ENCODE results near the gene NCKAP5L. TPM values are rescaled to one million over a fixed set of nuclear protein-coding genes. Genes with fewer than 3 reads are reported as not detected.

NCKAP5L gene
- total RNA-seq, 1 donor from 2014 or later = 3.8 TPM

DNA sequence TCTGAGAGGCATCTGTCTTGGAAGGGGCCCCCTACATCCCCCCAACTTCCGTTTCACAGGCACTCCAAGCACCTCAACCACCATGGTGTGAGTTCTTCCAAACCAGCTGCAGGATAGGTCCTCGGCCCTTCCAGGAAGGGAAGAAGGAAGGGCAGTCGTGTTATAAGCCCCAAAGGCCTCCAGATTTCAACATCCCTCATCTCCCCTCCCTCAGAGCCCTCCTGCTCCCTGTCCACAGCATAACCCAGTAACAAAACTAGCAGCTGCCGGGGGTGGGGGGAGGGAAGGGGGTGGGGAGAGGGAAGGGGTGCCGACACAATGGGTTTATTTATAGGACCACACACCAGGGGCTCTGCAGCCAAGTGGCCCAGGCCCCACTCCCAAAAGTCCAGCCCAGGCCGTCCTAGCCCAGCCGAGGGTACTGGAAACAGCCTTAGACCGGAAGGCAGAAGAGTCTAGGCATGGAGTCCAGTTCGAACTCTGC is 18.3 kb downstream of the NCKAP5L start:
- Mint-ChIP-seq H3K27me3 (ENCODE audit: insufficient read depth) (peaks cover 3% of the 10 kb centered on the region), H3K27ac (no peak overlapping the region), H3K4me3 (no peak overlapping the region), H3K4me1 (ENCODE audit: low read depth) (peaks cover 5% of the 10 kb centered on the region), H3K36me3 (ENCODE audit: low read depth) (no peaks in the 10 kb centered on the region), H3K9me3 (no peaks in the 10 kb centered on the region)
- no peak for DNase-seq (ENCODE audit: low spot score)
- intact Hi-C loops (cut with micrococcal nuclease) = no loop called here

DNA sequence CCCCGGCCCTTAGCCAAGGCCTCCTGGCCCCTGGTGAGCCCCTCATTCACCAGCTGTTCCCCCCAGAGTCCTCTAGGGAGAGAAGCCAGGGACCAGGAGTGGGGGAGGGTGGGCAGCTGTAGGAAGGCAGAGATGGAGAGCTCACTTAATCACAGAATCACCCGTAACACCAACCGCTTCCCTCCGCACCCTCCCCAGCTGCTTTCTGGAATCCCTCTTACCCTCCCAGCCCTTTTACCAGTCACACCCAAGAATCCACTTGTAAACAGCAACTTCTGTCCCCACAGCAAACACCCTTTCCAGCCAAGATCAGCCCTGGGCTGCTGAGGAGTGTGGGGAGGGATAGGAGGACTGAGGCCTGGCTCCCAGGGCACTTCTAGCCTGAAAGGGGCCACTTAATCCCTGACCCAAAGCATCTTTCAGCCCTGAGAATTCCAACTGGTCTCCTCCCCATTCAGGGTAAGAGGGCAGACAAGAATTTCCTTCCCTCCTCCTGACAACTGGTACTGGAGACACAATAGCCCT is 18.8 kb downstream of the NCKAP5L start:
- Mint-ChIP-seq H3K4me3 (no peak overlapping the region), H3K9me3 (no peaks in the 10 kb centered on the region), H3K27me3 (ENCODE audit: insufficient read depth) (no peaks in the 10 kb centered on the region), H3K4me1 (ENCODE audit: low read depth) (peaks cover 5% of the 10 kb centered on the region), H3K36me3 (ENCODE audit: low read depth) (no peaks in the 10 kb centered on the region), H3K27ac (no peak overlapping the region)
- intact Hi-C loops (cut with micrococcal nuclease) = no loop called here
- no peak for DNase-seq (ENCODE audit: low spot score)

DNA sequence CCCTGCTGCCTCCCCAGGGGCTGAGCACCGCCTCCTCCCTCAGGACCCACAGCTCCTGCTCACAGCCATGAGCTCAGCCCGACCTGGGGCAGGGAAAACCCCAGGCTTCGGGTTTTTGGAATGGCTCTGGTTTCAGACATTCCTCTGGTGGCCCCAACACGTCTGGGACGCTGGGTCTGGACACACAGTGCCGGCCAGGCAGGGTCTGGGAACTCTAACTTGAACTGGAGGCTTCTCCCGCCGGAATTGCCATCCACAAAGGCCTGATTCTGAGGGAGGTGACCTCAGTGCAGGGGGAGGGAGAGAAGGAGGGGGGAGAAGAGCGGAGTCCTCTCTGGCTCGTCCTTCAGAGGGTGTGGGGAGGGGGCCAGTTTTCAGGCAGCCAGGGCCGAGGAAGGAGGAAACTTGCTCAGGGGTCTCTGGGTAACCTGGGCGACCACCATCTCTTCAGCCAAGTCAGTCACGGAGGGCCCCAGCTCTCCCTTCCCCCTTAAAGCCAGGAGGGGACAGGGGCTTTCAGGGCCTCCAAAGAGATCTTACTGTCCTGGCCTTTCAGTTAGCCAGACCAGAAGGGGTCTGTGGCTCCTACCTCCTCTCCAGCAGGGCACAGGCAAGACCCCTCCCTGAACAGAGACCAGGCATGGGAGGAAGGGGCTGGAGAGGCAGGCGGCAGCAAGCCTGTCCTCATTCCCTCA is 19.4 kb downstream of the NCKAP5L start:
- Mint-ChIP-seq H3K4me3 (no peak overlapping the region), H3K36me3 (ENCODE audit: low read depth) (no peaks in the 10 kb centered on the region), H3K9me3 (no peaks in the 10 kb centered on the region), H3K27me3 (ENCODE audit: insufficient read depth) (no peaks in the 10 kb centered on the region), H3K27ac (no peak overlapping the region), H3K4me1 (ENCODE audit: low read depth) (peaks cover 5% of the 10 kb centered on the region)
- intact Hi-C loops (cut with micrococcal nuclease) = no loop called here
- DNase-seq (ENCODE audit: low spot score) = no peak

DNA sequence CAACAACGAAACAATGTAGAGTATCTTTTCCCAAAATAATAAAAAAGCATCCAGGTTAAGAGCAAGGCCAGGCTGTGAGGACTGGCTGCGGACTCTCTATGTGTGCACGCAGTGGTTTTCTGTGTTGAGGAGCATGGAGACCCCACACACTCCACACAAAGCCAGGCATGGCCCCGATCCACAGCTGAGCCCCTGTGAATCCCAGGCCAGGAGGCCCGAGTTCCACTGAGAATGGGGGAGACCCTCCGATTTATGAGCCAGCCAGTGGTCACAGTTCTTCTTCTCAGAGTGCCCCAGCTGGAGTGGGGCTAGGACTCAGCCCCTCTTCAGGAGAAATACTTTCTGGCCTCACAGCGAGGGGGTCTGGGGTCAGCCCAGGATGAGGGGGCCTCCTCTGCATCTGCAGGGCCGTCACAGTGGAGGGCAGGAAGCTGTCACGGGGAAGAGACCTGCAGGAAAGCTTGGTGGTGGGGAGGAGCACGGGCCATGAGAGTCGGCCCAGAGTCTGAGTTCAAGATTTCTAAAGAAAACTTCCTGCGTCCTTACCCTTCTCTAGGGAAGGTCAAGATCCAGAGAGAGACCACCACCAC is 20.1 kb downstream of the NCKAP5L start:
- H3K36me3 Mint-ChIP-seq (ENCODE audit: low read depth) = no peaks in the 10 kb centered on the region
- intact Hi-C loops (cut with micrococcal nuclease) = no loop called here
- no peak overlapping the region for H3K27ac Mint-ChIP-seq
- no peak overlapping the region for H3K4me3 Mint-ChIP-seq
- peaks cover 5% of the 10 kb centered on the region for H3K4me1 Mint-ChIP-seq (ENCODE audit: low read depth)
- DNase-seq (ENCODE audit: low spot score) = no peak
- H3K27me3 Mint-ChIP-seq (ENCODE audit: insufficient read depth) = no peaks in the 10 kb centered on the region
- H3K9me3 Mint-ChIP-seq = no peaks in the 10 kb centered on the region

DNA sequence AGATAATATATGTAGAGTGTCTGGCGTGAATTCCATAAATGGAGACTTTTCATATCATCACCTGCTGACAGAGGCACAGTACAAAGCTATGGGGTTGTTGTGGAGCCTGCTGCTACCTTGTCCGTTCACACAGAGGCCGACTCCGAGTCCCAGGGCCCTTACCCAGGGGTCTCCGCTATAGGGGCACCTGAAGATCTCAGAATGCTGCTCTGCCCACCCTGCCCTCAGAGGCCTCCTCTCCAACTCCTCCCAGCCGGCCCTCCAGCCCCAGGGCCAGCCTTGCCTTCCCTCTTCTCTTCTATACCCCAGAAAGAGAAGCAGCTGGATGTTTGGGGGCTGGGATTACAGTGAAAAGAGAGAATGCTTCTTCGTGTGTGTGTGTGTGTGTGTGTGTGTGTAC is 21.3 kb downstream of the NCKAP5L start:
- H3K27me3 Mint-ChIP-seq (ENCODE audit: insufficient read depth) = no peaks in the 10 kb centered on the region
- peaks cover 2% of the 10 kb centered on the region for H3K4me1 Mint-ChIP-seq (ENCODE audit: low read depth)
- no peak overlapping the region for H3K4me3 Mint-ChIP-seq
- H3K9me3 Mint-ChIP-seq = no peaks in the 10 kb centered on the region
- H3K36me3 Mint-ChIP-seq (ENCODE audit: low read depth) = no peaks in the 10 kb centered on the region
- DNase-seq (ENCODE audit: low spot score) = no peak
- intact Hi-C loops (cut with micrococcal nuclease) = no loop called here
- H3K27ac Mint-ChIP-seq = no peak overlapping the region

DNA sequence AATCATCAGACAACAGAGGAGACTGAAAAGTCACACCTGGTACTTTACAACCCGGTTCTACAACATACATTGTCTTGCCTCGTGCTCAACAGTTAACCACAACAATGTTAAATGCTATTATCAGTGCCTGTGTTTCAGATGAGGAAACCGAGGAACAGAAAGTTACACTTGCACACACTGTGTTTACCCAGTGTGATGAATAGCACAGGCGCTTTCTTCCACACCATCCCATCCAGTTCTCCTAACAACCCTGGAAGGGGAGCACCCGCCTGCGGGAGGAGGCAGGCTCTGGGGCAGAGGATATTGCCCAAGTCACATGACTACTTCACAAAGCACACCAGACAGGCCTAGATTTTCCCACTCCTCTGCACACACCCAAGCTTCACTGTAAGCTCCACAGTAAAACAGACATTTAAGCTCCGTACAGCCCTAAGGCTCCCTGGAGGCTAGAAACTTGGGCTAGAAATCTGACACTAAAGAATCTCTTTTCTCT is 21.8 kb downstream of the NCKAP5L start:
- no peak for DNase-seq (ENCODE audit: low spot score)
- Mint-ChIP-seq H3K4me3 (no peak overlapping the region), H3K27ac (no peak overlapping the region), H3K27me3 (ENCODE audit: insufficient read depth) (no peaks in the 10 kb centered on the region), H3K36me3 (ENCODE audit: low read depth) (no peaks in the 10 kb centered on the region), H3K4me1 (ENCODE audit: low read depth) (no peaks in the 10 kb centered on the region), H3K9me3 (no peaks in the 10 kb centered on the region)
- intact Hi-C loops (cut with micrococcal nuclease) = no loop called here

DNA sequence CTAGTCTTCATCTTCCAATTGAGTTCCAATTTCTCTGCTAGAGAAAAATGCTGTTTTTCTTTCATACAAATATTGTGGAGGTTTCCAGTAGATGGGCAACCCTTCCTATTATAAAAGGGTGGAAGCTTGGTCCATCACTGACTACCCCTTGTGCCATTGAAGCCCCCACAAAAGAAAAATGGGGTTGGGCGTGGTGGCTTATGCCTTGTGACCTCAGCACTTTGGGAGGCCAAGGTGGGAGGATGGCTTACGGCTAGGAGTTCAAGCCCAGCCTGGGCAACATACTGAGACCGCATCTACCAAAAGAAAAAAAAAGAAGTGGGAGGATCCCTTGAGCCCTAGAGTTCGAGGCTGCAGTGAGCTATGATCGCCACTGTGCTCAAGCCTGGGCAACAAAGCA is 22.8 kb downstream of the NCKAP5L start:
- Mint-ChIP-seq H3K27me3 (ENCODE audit: insufficient read depth) (no peaks in the 10 kb centered on the region), H3K4me1 (ENCODE audit: low read depth) (no peaks in the 10 kb centered on the region), H3K27ac (no peak overlapping the region)

DNA sequence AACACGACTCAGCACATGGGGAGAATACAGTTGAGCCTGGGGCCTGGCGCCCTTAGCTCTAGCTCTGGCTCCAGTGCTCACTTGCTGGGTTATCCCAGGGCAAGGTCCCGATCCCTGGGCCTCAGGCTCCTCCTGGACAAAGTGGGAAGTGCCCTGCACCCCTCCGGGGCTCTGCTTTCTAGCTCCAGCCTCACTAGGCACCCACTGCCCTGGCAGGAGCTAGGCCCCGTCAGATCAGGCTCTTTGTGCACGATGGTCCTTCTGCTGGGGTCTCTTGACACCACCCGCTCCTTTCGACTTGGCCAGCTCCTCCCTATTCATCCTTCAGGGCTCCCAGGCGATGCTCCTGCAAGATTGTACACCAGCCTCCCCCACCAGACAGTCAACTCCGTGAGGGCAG is 23.4 kb downstream of the NCKAP5L start:
- H3K4me1 Mint-ChIP-seq (ENCODE audit: low read depth) = no peaks in the 10 kb centered on the region
- intact Hi-C loops (cut with micrococcal nuclease) = no loop called here
- no peaks in the 10 kb centered on the region for H3K36me3 Mint-ChIP-seq (ENCODE audit: low read depth)
- H3K4me3 Mint-ChIP-seq = no peak overlapping the region
- DNase-seq (ENCODE audit: low spot score) = no peak
- no peaks in the 10 kb centered on the region for H3K27me3 Mint-ChIP-seq (ENCODE audit: insufficient read depth)
- no peaks in the 10 kb centered on the region for H3K9me3 Mint-ChIP-seq
- no peak overlapping the region for H3K27ac Mint-ChIP-seq

More for the DNA sequence above, 22.8 kb downstream of the NCKAP5L start:
- intact Hi-C loops (cut with micrococcal nuclease) = no loop called here
- DNase-seq (ENCODE audit: low spot score) = no peak
- H3K4me3 Mint-ChIP-seq = no peak overlapping the region
- H3K9me3 Mint-ChIP-seq = no peaks in the 10 kb centered on the region
- no peaks in the 10 kb centered on the region for H3K36me3 Mint-ChIP-seq (ENCODE audit: low read depth)

DNA sequence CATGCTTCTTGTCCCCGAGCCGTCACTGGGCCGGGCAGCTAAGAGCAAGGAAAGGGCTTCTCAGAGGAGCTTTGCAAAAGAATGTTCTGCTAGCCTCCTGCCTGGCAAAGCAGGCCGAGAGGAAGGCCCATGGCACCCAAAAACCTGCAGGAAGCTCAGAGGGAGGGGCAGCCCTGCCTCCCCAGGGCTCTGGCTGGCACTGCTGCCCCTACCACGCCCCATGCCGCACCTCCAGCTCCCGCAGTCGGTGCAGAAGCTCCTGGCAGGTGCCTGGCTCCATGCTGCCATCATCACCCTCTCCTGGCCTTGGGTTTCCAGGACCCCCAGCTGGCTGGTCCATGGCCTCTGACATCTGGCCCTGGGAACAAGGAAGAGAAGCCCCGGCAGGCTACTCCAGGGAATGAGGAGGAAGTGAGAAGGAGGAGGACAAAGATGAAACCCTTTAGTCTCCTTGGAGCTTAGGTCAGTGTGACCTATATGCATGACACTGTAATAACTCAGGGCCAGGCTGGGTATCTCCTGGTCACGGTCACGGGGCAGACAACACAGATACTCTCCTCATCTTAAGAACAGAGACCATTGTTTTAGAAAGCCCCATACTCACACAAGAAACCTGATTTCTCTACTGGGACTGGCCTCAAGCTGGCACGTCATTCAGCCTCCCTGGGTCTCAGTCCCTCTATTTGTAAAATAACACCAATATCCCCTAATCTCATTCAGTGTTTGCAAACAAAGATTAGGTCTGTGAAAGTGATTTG is 24.3 kb downstream of the NCKAP5L start:
- no peaks in the 10 kb centered on the region for H3K36me3 Mint-ChIP-seq (ENCODE audit: low read depth)
- no peak overlapping the region for H3K27ac Mint-ChIP-seq
- intact Hi-C loops (cut with micrococcal nuclease) = no loop called here
- no peaks in the 10 kb centered on the region for H3K4me1 Mint-ChIP-seq (ENCODE audit: low read depth)
- no peak overlapping the region for H3K4me3 Mint-ChIP-seq
- DNase-seq (ENCODE audit: low spot score) = no peak
- no peaks in the 10 kb centered on the region for H3K9me3 Mint-ChIP-seq
- H3K27me3 Mint-ChIP-seq (ENCODE audit: insufficient read depth) = no peaks in the 10 kb centered on the region

DNA sequence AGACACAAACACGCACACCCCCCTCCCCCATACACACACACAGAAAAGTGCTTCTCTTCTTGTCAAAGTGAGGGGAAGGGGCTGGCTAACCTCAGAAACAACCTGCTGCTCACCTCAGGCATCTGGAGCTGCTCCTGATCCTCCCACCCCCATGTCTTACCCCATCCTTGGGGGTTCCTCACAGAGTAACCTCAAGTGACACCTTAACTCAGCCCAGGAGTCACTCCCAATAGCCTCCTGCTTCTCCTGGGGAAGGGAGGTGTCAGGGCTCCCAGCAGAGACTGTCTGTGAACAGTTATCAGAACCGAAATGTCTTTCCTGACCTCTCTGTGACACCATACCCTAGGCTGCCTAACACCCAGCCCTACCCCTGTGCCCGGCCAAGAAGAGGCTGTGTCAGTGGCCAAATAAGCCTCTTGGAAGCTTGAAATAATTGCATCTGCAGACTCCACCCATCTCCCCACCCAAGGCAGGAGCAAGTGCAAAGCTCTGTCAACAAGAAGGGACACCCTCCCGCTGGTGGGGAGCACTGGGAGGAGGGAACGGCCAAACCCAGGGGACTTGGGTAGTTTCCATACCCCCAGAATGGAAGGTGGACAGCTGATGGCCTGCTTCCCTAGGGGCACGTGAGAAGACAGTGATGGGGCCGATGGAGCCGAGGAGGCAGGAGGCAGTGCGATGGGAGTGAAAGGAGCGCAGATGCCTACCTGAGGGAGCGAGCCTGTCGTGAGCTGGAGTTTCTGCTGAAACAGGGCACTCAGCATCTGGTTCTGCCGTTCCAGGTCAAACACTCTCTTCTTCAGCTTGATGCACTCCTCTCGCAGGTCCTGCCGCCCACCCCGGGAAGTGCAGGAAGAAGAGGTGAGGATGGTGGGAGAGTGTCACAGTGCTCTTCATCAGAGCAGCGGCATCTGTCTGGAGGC is 26.8 kb downstream of the NCKAP5L start:
- Mint-ChIP-seq H3K4me3 (no peak overlapping the region), H3K9me3 (no peaks in the 10 kb centered on the region), H3K36me3 (ENCODE audit: low read depth) (no peaks in the 10 kb centered on the region), H3K4me1 (ENCODE audit: low read depth) (no peaks in the 10 kb centered on the region), H3K27ac (no peak overlapping the region), H3K27me3 (ENCODE audit: insufficient read depth) (no peaks in the 10 kb centered on the region)
- intact Hi-C loops (cut with micrococcal nuclease) = no loop called here
- no peak for DNase-seq (ENCODE audit: low spot score)

DNA sequence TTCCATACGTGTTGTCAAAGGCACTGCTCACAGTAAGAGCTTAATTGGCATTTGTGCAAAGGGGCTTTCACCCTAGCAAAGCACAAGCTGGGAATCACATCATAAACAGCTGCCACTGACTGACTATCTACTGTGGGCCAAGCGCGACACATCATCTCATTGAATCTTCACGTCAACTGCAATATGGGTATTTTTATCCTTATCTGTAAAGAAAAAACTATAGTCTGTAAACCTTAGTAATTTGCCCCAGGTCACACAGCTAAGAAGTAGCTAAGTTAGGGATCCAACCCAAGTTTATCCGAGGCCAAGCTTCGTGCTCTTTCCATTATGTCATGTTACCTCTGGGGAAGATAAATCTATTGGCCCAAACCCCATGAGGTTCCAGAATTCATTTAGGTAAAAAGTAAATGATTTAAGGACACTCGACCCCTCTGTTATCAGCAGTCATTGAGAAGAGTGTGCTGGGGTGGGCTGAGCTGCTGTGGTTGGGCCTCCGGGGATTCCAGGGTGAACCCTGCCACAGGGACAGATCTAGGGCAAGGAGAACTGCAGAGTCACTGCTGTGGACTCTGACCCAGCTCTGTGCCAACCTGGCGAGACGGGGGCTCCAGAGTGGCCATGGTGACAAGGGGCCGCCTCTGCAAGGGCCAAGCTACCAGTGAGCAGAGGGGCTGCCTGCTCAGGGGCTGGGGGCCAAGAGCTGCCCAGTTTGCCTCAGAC is 27.6 kb downstream of the NCKAP5L start:
- Mint-ChIP-seq H3K4me1 (ENCODE audit: low read depth) (no peaks in the 10 kb centered on the region), H3K36me3 (ENCODE audit: low read depth) (no peaks in the 10 kb centered on the region), H3K9me3 (no peaks in the 10 kb centered on the region), H3K27ac (no peak overlapping the region), H3K27me3 (ENCODE audit: insufficient read depth) (no peaks in the 10 kb centered on the region), H3K4me3 (no peak overlapping the region)
- intact Hi-C loops (cut with micrococcal nuclease) = no loop called here
- DNase-seq (ENCODE audit: low spot score) = no peak

DNA sequence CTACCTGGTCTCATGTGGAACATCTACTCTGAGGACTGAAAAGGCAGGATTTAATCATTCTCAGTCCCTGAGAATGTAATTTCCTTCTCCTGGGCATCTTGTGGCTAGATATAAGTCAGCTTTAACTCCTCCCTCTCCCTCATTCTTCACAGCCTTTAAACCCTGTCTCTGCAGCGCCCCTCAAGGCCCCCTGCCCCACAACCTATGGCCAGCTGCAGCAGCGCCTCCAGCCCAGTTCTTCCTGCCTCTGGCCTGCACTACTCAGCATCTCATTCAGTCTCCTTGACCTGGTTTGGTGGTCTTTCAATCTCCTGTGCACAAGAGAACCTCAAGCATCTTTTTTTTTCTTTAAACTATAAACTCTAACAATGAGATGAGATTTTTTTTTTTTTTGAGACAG is 29.3 kb downstream of the NCKAP5L start:
- no peak overlapping the region for H3K27ac Mint-ChIP-seq
- H3K27me3 Mint-ChIP-seq (ENCODE audit: insufficient read depth) = no peaks in the 10 kb centered on the region
- no peak overlapping the region for H3K4me3 Mint-ChIP-seq
- DNase-seq (ENCODE audit: low spot score) = no peak
- intact Hi-C loops (cut with micrococcal nuclease) = no loop called here
- no peaks in the 10 kb centered on the region for H3K36me3 Mint-ChIP-seq (ENCODE audit: low read depth)
- H3K4me1 Mint-ChIP-seq (ENCODE audit: low read depth) = no peaks in the 10 kb centered on the region
- H3K9me3 Mint-ChIP-seq = no peaks in the 10 kb centered on the region
